ENCODE data around the gene TRA2A.

DNA sequence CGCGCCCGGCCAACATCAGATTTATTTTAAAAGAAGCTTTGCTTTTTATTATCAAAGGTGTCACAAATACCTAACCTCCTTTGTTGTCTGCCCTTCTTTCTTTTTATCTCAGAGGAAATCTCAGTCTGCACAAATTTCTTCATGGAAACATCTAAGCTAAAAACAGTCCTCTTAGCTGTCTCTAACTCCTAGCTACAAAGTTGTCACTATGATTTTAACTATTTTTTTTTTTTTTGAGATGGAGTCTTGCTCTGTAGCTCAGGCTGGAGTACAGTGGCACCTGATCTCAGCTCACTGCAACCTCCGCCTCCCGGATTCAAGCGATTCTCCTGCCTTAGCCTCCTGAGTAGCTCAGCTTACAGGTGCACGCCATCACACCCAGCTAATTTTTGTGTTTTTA is 7.3 kb downstream of the TRA2A start:
- TF ChIP-seq POLR2AphosphoS5 (IDR thresholded peaks at IDR 0.05) (no peak), POLR2A (IDR thresholded peaks at IDR 0.05) (no peak)
- TF ChIP-seq, protein P1, sequence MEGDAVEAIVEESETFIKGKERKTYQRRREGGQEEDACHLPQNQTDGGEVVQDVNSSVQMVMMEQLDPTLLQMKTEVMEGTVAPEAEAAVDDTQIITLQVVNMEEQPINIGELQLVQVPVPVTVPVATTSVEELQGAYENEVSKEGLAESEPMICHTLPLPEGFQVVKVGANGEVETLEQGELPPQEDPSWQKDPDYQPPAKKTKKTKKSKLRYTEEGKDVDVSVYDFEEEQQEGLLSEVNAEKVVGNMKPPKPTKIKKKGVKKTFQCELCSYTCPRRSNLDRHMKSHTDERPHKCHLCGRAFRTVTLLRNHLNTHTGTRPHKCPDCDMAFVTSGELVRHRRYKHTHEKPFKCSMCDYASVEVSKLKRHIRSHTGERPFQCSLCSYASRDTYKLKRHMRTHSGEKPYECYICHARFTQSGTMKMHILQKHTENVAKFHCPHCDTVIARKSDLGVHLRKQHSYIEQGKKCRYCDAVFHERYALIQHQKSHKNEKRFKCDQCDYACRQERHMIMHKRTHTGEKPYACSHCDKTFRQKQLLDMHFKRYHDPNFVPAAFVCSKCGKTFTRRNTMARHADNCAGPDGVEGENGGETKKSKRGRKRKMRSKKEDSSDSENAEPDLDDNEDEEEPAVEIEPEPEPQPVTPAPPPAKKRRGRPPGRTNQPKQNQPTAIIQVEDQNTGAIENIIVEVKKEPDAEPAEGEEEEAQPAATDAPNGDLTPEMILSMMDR (IDR thresholded peaks at IDR 0.05), result no peak

Data from gastroesophageal sphincter (tissue), 3 donors.